Liver (tissue), 3 donors: ENCODE results near the gene MRPS16.
"Not testable (repeated sequence)": the region's sequence is repeated elsewhere in the genome, so short reads cannot be mapped to it uniquely, and the experiment has no call there.

Experiments
- CTCF ChIP-seq: fragments of 150-350 bp; IDR thresholded peaks from 2 replicates; pipeline ENCODE4 v1.5.1; 2017; ENCODE audit warnings: improper control_type of control experiment, low read depth, low read length; ENCODE audit not compliant: missing input control
- FOXA1 ChIP-seq: IDR thresholded peaks from 2 replicates; pipeline ENCODE4 v1.6.1; 2016; ENCODE audit warnings: antibody characterized with exemption
- HNF4A ChIP-seq, 2 donors: conservative IDR thresholded peaks; 2 replicates each; pipeline ENCODE4 v1.6.1; 2016; ENCODE audit warnings: antibody characterized with exemption in 2 of 2, mild to moderate bottlenecking in 2 of 2
- REST ChIP-seq: IDR thresholded peaks from 2 replicates; pipeline ENCODE4 v1.6.1; 2016; ENCODE audit warnings: antibody characterized with exemption, mild to moderate bottlenecking
- RXRA ChIP-seq, 2 donors: IDR thresholded peaks; 2 replicates each; pipeline ENCODE4 v1.6.1; 2017 to 2018; ENCODE audit warnings: antibody characterized with exemption in 2 of 2, mild to moderate bottlenecking in 1 of 2
- donor health status: healthy.
- donor health status: healthy.

- not testable (repeated sequence) for TF ChIP-seq REST; HNF4A (conservative IDR thresholded peaks at IDR 0.05); RXRA (IDR thresholded peaks at IDR 0.05); CTCF; FOXA1
Measured at GRCh38 chr10:73258612-73259011, 6.2 kb upstream of the MRPS16 start.
